VCaP (cell line): ENCODE measurements around the gene LAMA5.

Source experiments
- H3K27ac ChIP-seq: fragments of 450-650 bp; 2 replicates; pipeline ENCODE4 v1.5.1; 2017
- CTCF ChIP-seq: fragments of 450-650 bp; conservative IDR thresholded peaks from 2 replicates; pipeline ENCODE4 v1.5.1; 2017; ENCODE audit warnings: mild to moderate bottlenecking, moderate library complexity

Gene LAMA5

GRCh38 chr20:62376112-62377063 is 9.3 kb upstream of the LAMA5 start:
- TF ChIP-seq CTCF = no peak; the same call in 1 of the 2 replicates
- no peak overlapping the region for H3K27ac ChIP-seq

- TF ChIP-seq CTCF = no peak
- peak overlapping the region; percentile 51 for H3K27ac ChIP-seq
Measured at GRCh38 chr20:62374331-62375152, 7.4 kb upstream of the LAMA5 start.

- H3K27ac ChIP-seq = peak overlapping the region; percentile 51
Measured at GRCh38 chr20:62373631-62374179, 6.6 kb upstream of the LAMA5 start.

GRCh38 chr20:62372042-62372993 is 5.2 kb upstream of the LAMA5 start:
- TF ChIP-seq CTCF = no peak
- H3K27ac ChIP-seq = no peak overlapping the region

- H3K27ac ChIP-seq = no peak overlapping the region
- no peak for TF ChIP-seq CTCF
Measured at GRCh38 chr20:62371588-62372041, 4.5 kb upstream of the LAMA5 start.

- TF ChIP-seq CTCF = no peak
- no peak overlapping the region for H3K27ac ChIP-seq
Measured at GRCh38 chr20:62370807-62371587, 3.9 kb upstream of the LAMA5 start.
